K562 (cell line): ENCODE results near the gene POLDIP3. TPM values are rescaled to one million over a fixed set of nuclear protein-coding genes. Genes with fewer than 3 reads are reported as not detected.

ENCODE experiments used
- ATAC-seq: fragments of 200-7000 bp; cut with Tn5 transposase; 3 replicates; pipeline ENCODE4 v1.9.1; 2020; ENCODE audit warnings: moderate library complexity
- BruUV-seq: library from RNA; stranded (reverse); fragments of 400-500 nt; replicated peaks from 2 replicates; lab custom pipeline; 2021; lab: Mats Ljungman, UMichigan
- CTCF ChIA-PET: fragments of 300-600 bp; formaldehyde crosslinking; extraction: SDS; loops from one replicate; lab custom pipeline; 2021; ENCODE audit warnings: low intra/inter-chr PET ratio; lab: Yijun Ruan, JAX
- POLR2A ChIA-PET: fragments of 300-600, 350-650 bp; sonication (Branson Sonifier 250); formaldehyde crosslinking; extraction: SDS; loops from one replicate; lab custom pipeline; 2021; ENCODE audit warnings: antibody characterized with exemption, inconsistent platforms; lab: Yijun Ruan, JAX
- DNase-seq, 4 experiments: peaks; one replicate each; pipeline versions ENCODE4 v3.0.0 to v3.0.0-alpha.2; 2011 to 2018; ENCODE audit warnings: low spot score in 3 of 4, mixed read lengths in 3 of 4; ENCODE audit errors: extremely low read depth in 1 of 4
- FAIRE-seq: peaks from 2 replicates; lab custom pipeline; 2011; peaks lifted over from hg19 to GRCh38; lab: Jason Lieb, UNC
- H2AFZ ChIP-seq: 2 replicates; pipeline ENCODE4 v1.6.0; 2011; ENCODE audit warnings: low read depth, low read length, control low read depth, inconsistent platforms
- H3K27ac ChIP-seq: fragments of 200-600 bp; 3 replicates; pipeline ENCODE4 v1.8.0; 2011; ENCODE audit warnings: low read depth, mild to moderate bottlenecking, control low read depth, inconsistent platforms, low read length, moderate library complexity, mixed read lengths; ENCODE audit errors: extremely low read depth
- H3K27me3 ChIP-seq, 2 experiments: fragments of 300-600 bp in 1 of 2; 2 replicates in 1 of 2; 3 replicates in 1 of 2; pipeline versions ENCODE4 v1.6.0 to v1.8.0; 2011; ENCODE audit warnings: inconsistent platforms in 2 of 2, low read length in 2 of 2, mild to moderate bottlenecking in 1 of 2, mixed read lengths in 1 of 2, moderate library complexity in 1 of 2; ENCODE audit not compliant: control insufficient read depth in 2 of 2, insufficient read depth in 2 of 2
- H3K36me3 ChIP-seq: fragments of 300-600 bp; 3 replicates; pipeline ENCODE4 v1.8.0; 2011; ENCODE audit warnings: mild to moderate bottlenecking, low read length, inconsistent platforms; ENCODE audit not compliant: control insufficient read depth, insufficient read depth
- H3K4me1 ChIP-seq, 2 experiments: fragments of 200-600 bp in 1 of 2; replicated peaks in 1 of 2; 2 replicates in 1 of 2; 3 replicates in 1 of 2; pipeline versions ENCODE4 v1.5.1 to v1.8.0; 2011; ENCODE audit warnings: inconsistent platforms in 2 of 2, low read length in 2 of 2, mild to moderate bottlenecking in 1 of 2, mixed read lengths in 1 of 2, moderate library complexity in 1 of 2; ENCODE audit not compliant: control insufficient read depth in 2 of 2, insufficient read depth in 2 of 2
- H3K4me2 ChIP-seq: 2 replicates; pipeline ENCODE4 v1.6.1; 2011; ENCODE audit warnings: low read length, control low read depth, inconsistent platforms, mixed read lengths; ENCODE audit not compliant: insufficient read depth
- H3K4me3 ChIP-seq: fragments of 200-600 bp; sonication (generic), shearing (Covaris generic); 2 replicates; pipeline ENCODE4 v1.5.1; 2016; ENCODE audit warnings: control low read depth, inconsistent platforms
- H3K79me2 ChIP-seq: fragments of 200-600 bp; 3 replicates; pipeline ENCODE4 v1.8.0; 2011; ENCODE audit warnings: low read length, inconsistent platforms; ENCODE audit not compliant: control insufficient read depth, insufficient read depth
- H3K9ac ChIP-seq, 2 experiments: 2 replicates each; pipeline versions ENCODE4 v1.6.0 to v1.6.1; 2011; ENCODE audit warnings: low read depth in 2 of 2, low read length in 2 of 2, control low read depth in 1 of 2, inconsistent platforms in 1 of 2, mild to moderate bottlenecking in 1 of 2, mixed read lengths in 1 of 2; ENCODE audit not compliant: insufficient read depth in 1 of 2
- H3K9me1 ChIP-seq: one replicate; pipeline ENCODE4 v1.6.0; 2011; ENCODE audit warnings: inconsistent platforms, mild to moderate bottlenecking, low read length, moderate library complexity; ENCODE audit not compliant: control insufficient read depth, insufficient read depth
- H3K9me3 ChIP-seq: replicated peaks from 2 replicates; pipeline ENCODE4 v1.5.1; 2011; ENCODE audit warnings: low read depth, low read length, inconsistent platforms; ENCODE audit not compliant: control insufficient read depth, insufficient read depth
- H4K20me1 ChIP-seq: replicated peaks from 2 replicates; pipeline ENCODE4 v1.6.1; 2011; ENCODE audit warnings: low read length, inconsistent platforms, mixed read lengths; ENCODE audit not compliant: control insufficient read depth, insufficient read depth
- CAMTA2 ChIP-seq: fragments of 250-450 bp; sonication (Bioruptor Pico); conservative IDR thresholded peaks from 2 replicates; pipeline ENCODE4 v1.5.1; 2022
- CHD2 ChIP-seq: IDR thresholded peaks from 2 replicates; pipeline ENCODE4 v1.6.1; 2011; ENCODE audit warnings: low read depth, low read length
- ETV5 ChIP-seq: sonication (generic); formaldehyde crosslinking; IDR thresholded peaks from 2 replicates; pipeline ENCODE4 v1.4.0; 2020; ENCODE audit warnings: low read depth, mild to moderate bottlenecking, missing genetic modification reagents
- NELFE ChIP-seq: IDR thresholded peaks from 2 replicates; pipeline ENCODE4 v1.6.1; 2011; ENCODE audit warnings: mild to moderate bottlenecking; ENCODE audit not compliant: insufficient read depth, insufficient read length
- PTRF ChIP-seq: fragments of 450-650 bp; IDR thresholded peaks from 2 replicates; pipeline ENCODE4 v1.6.1; 2016; ENCODE audit warnings: mild to moderate bottlenecking, missing genetic modification characterization, missing compliant biosample characterization
- RB1 ChIP-seq: fragments of 450-650 bp; IDR thresholded peaks from 2 replicates; pipeline ENCODE4 v1.6.1; 2017; ENCODE audit warnings: low read depth, mild to moderate bottlenecking
- XRCC5 ChIP-seq: fragments of 200-400 bp; formaldehyde crosslinking; IDR thresholded peaks from 2 replicates; pipeline ENCODE4 v1.6.1; 2017; ENCODE audit warnings: low read depth, mild to moderate bottlenecking, low read length
- YY1 ChIP-seq, 3 experiments: IDR thresholded peaks; 2 replicates each; pipeline ENCODE4 v1.6.1; 2011; ENCODE audit warnings: low read length in 2 of 3, mild to moderate bottlenecking in 2 of 3, moderate library complexity in 2 of 3, borderline replicate concordance in 1 of 3, control low read depth in 1 of 3, low read depth in 1 of 3; ENCODE audit not compliant: insufficient read depth in 3 of 3, insufficient replicate concordance in 2 of 3, control insufficient read depth in 1 of 3, insufficient read length in 1 of 3; ENCODE audit errors: extremely low read depth in 1 of 3
- ZBTB8A ChIP-seq: fragments of 450-650 bp; IDR thresholded peaks from 2 replicates; pipeline ENCODE4 v1.6.1; 2018; ENCODE audit warnings: mild to moderate bottlenecking, moderate library complexity; ENCODE audit not compliant: partially characterized antibody
- ZKSCAN1 ChIP-seq: fragments of 150-350 bp; IDR thresholded peaks from 2 replicates; pipeline ENCODE4 v1.6.1; 2016; ENCODE audit warnings: low read depth, low read length
- ZNF347 ChIP-seq: fragments of 450-650 bp; formaldehyde crosslinking; IDR thresholded peaks from 2 replicates; pipeline ENCODE4 v1.4.0; 2020; ENCODE audit warnings: low read depth, mild to moderate bottlenecking, moderate library complexity
- WGBS: fragments of 100-300 bp; shearing (Covaris generic); methylation state at CpG from one replicate; pipeline ENCODE4 v1.1.6; 2016; ENCODE audit warnings: low coverage, mixed read lengths; ENCODE audit not compliant: insufficient coverage; ENCODE audit errors: missing lambda C conversion rate; 5-methylcytosine and 5-hydroxymethylcytosine counted together
- in situ Hi-C: fragments of 300-500 bp; cut with MboI; formaldehyde crosslinking; loops from 4 replicates; pipeline ENCODE4 v1.15.0; 2018; ENCODE audit warnings: inconsistent platforms, mixed read lengths
- intact Hi-C: fragments of 100-400 bp; cut with micrococcal nuclease; formaldehyde crosslinking; loops from 2 replicates; pipeline ENCODE4 v1.14.2; 2022
- polyA plus RNA-seq, 8 experiments: library from polyadenylated mRNA; depleted of rRNA in 4 of 8; stranded (reverse) in 5 of 8; unstranded in 3 of 8; fragments of >200 nt; fragmentation: Nextera tagmentation in 2 of 8; fragmentation: Illumina TruSeq in 1 of 8; extraction: Ambion mirVana in 2 of 8; extraction: Trizol in 1 of 8; gene quantifications; 2 replicates each; pipeline versions ENCODE4 v1.2.1 to v1.2.3, GENCODE V29; 2011 to 2014; ENCODE audit warnings: inconsistent platforms in 1 of 8, missing spikeins in 1 of 8
- total RNA-seq, 7 experiments: library from RNA; depleted of rRNA in 6 of 7; stranded (reverse); fragments of >200 nt in 6 of 7; fragmentation: Illumina TruSeq in 2 of 7; extraction: Trizol in 2 of 7; gene quantifications; 2 replicates each; pipeline versions ENCODE4 v1.2.1 to v1.2.3, GENCODE V29; 2011 to 2021; ENCODE audit warnings: low replicate concordance in 1 of 7
- TF ChIP-seq, protein P1 (sequence below): sonication (generic); formaldehyde crosslinking; IDR thresholded peaks from 2 replicates; pipeline ENCODE4 v1.8.0; 2022; ENCODE audit warnings: mild to moderate bottlenecking, missing genetic modification reagents
- TF ChIP-seq, protein P2 (sequence below): fragments of 250-450 bp; sonication (Bioruptor Pico); IDR thresholded peaks from 2 replicates; pipeline ENCODE4 v1.8.0; 2021; ENCODE audit warnings: borderline replicate concordance, mild to moderate bottlenecking, moderate library complexity; ENCODE audit not compliant: poor library complexity, severe bottlenecking
- TF ChIP-seq, protein P3 (sequence below): sonication (generic); formaldehyde crosslinking; IDR thresholded peaks from 2 replicates; pipeline ENCODE4 v1.8.0; 2022; ENCODE audit warnings: mild to moderate bottlenecking, low read depth, missing genetic modification reagents
- TF ChIP-seq, protein P4 (sequence below): sonication (generic); formaldehyde crosslinking; IDR thresholded peaks from 2 replicates; pipeline ENCODE4 v1.8.0; 2022; ENCODE audit warnings: missing genetic modification reagents, mild to moderate bottlenecking, moderate library complexity, borderline replicate concordance
- TF ChIP-seq, protein P5 (sequence below): fragments of 250-450 bp; sonication (Bioruptor Pico); IDR thresholded peaks from 2 replicates; pipeline ENCODE4 v1.5.0; 2021

The POLDIP3 gene
- total and polyA plus RNA-seq, 9 of the 15 experiments (the other 6 are each of a cell fraction or from before 2014, with no cell fraction given), result 14.3 to 53.0 (median 26.3) TPM

DNA sequence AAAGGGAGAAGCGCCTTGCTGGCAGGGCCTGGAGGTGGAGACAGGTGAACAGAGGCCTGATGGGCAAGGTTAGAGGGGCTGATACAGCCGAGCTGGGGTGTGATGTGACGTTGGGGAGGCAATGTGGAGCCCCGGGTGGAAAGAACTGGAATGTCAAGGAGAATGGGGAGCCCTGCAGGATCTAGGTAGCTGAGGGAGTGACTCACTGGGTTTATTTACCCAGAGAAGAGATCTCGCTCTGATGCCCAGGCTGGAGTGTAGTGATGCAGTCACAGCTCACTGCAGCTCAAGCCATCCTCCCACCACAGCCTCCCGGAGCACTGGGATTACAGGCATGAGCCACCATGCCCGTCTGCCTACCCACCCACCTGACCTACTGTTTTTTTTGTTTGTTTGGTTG, 36.5 kb upstream of the POLDIP3 start:
- POLR2A ChIA-PET, result interaction anchor here (0.8 kb wide), 1 partner anchor 14 kb away, joined by 3 read pairs; no protein-coding TSS in a partner anchor
- WGBS, result 24% methylated on average over 4 of the region's 7 CpGs
- BruUV-seq, result no TSS peak
- H3K9me3 ChIP-seq, result no peaks in the 10 kb centered on the region
- CTCF ChIA-PET, result no interaction called here
- ATAC-seq (no peak), FAIRE-seq (no peak), DNase-seq (no peak)
- TF ChIP-seq XRCC5, result no peak
- TF ChIP-seq NELFE, result no peak
- TF ChIP-seq ETV5 (CRISPR knock-in tag), result no peak
- TF ChIP-seq, protein P1, sequence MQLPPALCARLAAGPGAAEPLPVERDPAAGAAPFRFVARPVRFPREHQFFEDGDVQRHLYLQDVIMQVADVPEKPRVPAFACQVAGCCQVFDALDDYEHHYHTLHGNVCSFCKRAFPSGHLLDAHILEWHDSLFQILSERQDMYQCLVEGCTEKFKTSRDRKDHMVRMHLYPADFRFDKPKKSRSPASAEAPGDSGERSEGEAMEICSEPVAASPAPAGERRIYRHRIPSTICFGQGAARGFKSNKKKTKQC (CRISPR knock-in tag), result no peak
- no peak for TF ChIP-seq PTRF
- TF ChIP-seq, protein P2, sequence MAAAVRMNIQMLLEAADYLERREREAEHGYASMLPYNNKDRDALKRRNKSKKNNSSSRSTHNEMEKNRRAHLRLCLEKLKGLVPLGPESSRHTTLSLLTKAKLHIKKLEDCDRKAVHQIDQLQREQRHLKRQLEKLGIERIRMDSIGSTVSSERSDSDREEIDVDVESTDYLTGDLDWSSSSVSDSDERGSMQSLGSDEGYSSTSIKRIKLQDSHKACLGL (CRISPR knock-in tag), result no peak
- no peak for TF ChIP-seq RB1
- TF ChIP-seq ZKSCAN1, result no peak
- no peak for TF ChIP-seq YY1 (IDR thresholded peaks at IDR 0.05; ENCODE audit: borderline replicate concordance in 1 of 3, control insufficient read depth in 1 of 3, extremely low read depth in 1 of 3, insufficient read depth in 3 of 3, insufficient read length in 1 of 3, insufficient replicate concordance in 2 of 3, low read depth in 1 of 3, low read length in 2 of 3)
- no peak for TF ChIP-seq ZNF347 (CRISPR knock-in tag)
- TF ChIP-seq, protein P3, sequence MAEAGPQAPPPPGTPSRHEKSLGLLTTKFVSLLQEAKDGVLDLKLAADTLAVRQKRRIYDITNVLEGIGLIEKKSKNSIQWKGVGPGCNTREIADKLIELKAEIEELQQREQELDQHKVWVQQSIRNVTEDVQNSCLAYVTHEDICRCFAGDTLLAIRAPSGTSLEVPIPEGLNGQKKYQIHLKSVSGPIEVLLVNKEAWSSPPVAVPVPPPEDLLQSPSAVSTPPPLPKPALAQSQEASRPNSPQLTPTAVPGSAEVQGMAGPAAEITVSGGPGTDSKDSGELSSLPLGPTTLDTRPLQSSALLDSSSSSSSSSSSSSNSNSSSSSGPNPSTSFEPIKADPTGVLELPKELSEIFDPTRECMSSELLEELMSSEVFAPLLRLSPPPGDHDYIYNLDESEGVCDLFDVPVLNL (CRISPR knock-in tag), result no peak
- no peak for TF ChIP-seq CAMTA2
- no peak for TF ChIP-seq ZBTB8A
- TF ChIP-seq, protein P4, sequence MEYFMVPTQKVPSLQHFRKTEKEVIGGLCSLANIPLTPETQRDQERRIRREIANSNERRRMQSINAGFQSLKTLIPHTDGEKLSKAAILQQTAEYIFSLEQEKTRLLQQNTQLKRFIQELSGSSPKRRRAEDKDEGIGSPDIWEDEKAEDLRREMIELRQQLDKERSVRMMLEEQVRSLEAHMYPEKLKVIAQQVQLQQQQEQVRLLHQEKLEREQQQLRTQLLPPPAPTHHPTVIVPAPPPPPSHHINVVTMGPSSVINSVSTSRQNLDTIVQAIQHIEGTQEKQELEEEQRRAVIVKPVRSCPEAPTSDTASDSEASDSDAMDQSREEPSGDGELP (CRISPR knock-in tag), result no peak
- TF ChIP-seq CHD2, result no peak
- TF ChIP-seq, protein P5, sequence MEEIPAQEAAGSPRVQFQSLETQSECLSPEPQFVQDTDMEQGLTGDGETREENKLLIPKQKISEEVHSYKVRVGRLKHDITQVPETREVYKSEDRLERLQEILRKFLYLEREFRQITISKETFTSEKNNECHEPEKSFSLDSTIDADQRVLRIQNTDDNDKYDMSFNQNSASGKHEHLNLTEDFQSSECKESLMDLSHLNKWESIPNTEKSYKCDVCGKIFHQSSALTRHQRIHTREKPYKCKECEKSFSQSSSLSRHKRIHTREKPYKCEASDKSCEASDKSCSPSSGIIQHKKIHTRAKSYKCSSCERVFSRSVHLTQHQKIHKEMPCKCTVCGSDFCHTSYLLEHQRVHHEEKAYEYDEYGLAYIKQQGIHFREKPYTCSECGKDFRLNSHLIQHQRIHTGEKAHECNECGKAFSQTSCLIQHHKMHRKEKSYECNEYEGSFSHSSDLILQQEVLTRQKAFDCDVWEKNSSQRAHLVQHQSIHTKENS (CRISPR knock-in tag), result no peak
- H3K9me1 ChIP-seq, result no peaks in the 10 kb centered on the region
- in situ Hi-C loops (no loop called here), intact Hi-C loops (no loop called here)
- H3K4me2 ChIP-seq, result no peak overlapping the region
- H2AFZ ChIP-seq, result no peak overlapping the region
- no peaks in the 10 kb centered on the region; a peak in 1 of 5 replicates for H3K27me3 ChIP-seq
- H3K79me2 ChIP-seq, result peaks cover 26% of the 10 kb centered on the region
- no peak overlapping the region for H3K9ac ChIP-seq
- H3K36me3 ChIP-seq, result no peaks in the 10 kb centered on the region
- peaks cover 24 to 32% of the 10 kb centered on the region in 2 experiments for H3K4me1 ChIP-seq
- peaks cover 14% of the 10 kb centered on the region for H4K20me1 ChIP-seq
- no peak overlapping the region for H3K27ac ChIP-seq
- H3K4me3 ChIP-seq, result no peak overlapping the region
